H9 (cell line): ENCODE results near the gene WFIKKN1. TPM values are rescaled to one million over a fixed set of nuclear protein-coding genes. Genes with fewer than 3 reads are reported as not detected.
A peak's percentile ranks its signal among the peaks of the same experiment; 100 is the strongest.

Source experiments
- DNase-seq: peaks from one replicate; pipeline ENCODE4 v3.0.0-alpha.2; 2017
- H2AFZ ChIP-seq: one replicate; pipeline ENCODE4 v1.6.1; 2013; ENCODE audit warnings: mild to moderate bottlenecking, low read length, control low read depth, moderate library complexity
- H2AK5ac ChIP-seq: 2 replicates; pipeline ENCODE4 v1.6.1; 2013; ENCODE audit warnings: low read length, control low read depth, mixed read lengths; ENCODE audit not compliant: insufficient read length
- H2BK120ac ChIP-seq: one replicate; pipeline ENCODE4 v1.6.1; 2013; ENCODE audit warnings: low read depth, mild to moderate bottlenecking, low read length, control low read depth, inconsistent platforms; ENCODE audit not compliant: poor library complexity, severe bottlenecking
- H2BK12ac ChIP-seq: 2 replicates; pipeline ENCODE4 v1.6.1; 2013; ENCODE audit warnings: low read length, control low read depth, mixed read lengths, low read depth; ENCODE audit not compliant: insufficient read length
- H2BK15ac ChIP-seq: 2 replicates; pipeline ENCODE4 v1.6.1; 2013; ENCODE audit warnings: low read depth, low read length, control low read depth
- H2BK20ac ChIP-seq: one replicate; pipeline ENCODE4 v1.6.1; 2013; ENCODE audit warnings: low read depth, mild to moderate bottlenecking, low read length, control low read depth, inconsistent platforms; ENCODE audit not compliant: poor library complexity, severe bottlenecking
- H2BK5ac ChIP-seq: 2 replicates; pipeline ENCODE4 v1.6.1; 2013; ENCODE audit warnings: low read length, control low read depth, mixed read lengths; ENCODE audit not compliant: insufficient read length
- H3K14ac ChIP-seq: 2 replicates; pipeline ENCODE4 v1.6.1; 2013; ENCODE audit warnings: low read length, control low read depth; ENCODE audit not compliant: insufficient read depth
- H3K18ac ChIP-seq: 2 replicates; pipeline ENCODE4 v1.6.1; 2013; ENCODE audit warnings: low read depth, mild to moderate bottlenecking, mixed read lengths, low read length, control low read depth; ENCODE audit not compliant: insufficient read length
- H3K23ac ChIP-seq: 2 replicates; pipeline ENCODE4 v1.6.1; 2013; ENCODE audit warnings: low read length, control low read depth, mixed read lengths, low read depth; ENCODE audit not compliant: insufficient read length
- H3K23me2 ChIP-seq: 2 replicates; pipeline ENCODE4 v1.6.1; 2013; ENCODE audit warnings: low read depth, mild to moderate bottlenecking, mixed read lengths, low read length, control low read depth; ENCODE audit not compliant: insufficient read length, poor library complexity, severe bottlenecking
- H3K27ac ChIP-seq: 2 replicates; pipeline ENCODE4 v1.5.1; 2013; ENCODE audit warnings: low read length, control low read depth, mixed read lengths, low read depth; ENCODE audit not compliant: insufficient read length
- H3K27me3 ChIP-seq: 2 replicates; pipeline ENCODE4 v1.6.1; 2013; ENCODE audit warnings: low read length, control low read depth, inconsistent platforms; ENCODE audit not compliant: insufficient read depth
- H3K4ac ChIP-seq: 2 replicates; pipeline ENCODE4 v1.6.1; 2013; ENCODE audit warnings: low read depth, mild to moderate bottlenecking, control low read depth, inconsistent platforms, low read length, moderate library complexity
- H3K4me1 ChIP-seq: 2 replicates; pipeline ENCODE4 v1.6.1; 2013; ENCODE audit warnings: low read length, control low read depth, inconsistent platforms; ENCODE audit not compliant: insufficient read depth
- H3K4me2 ChIP-seq: 2 replicates; pipeline ENCODE4 v1.6.1; 2013; ENCODE audit warnings: low read length, control low read depth, mixed read lengths; ENCODE audit not compliant: insufficient read length, insufficient read depth
- H3K56ac ChIP-seq: 2 replicates; pipeline ENCODE4 v1.6.1; 2013; ENCODE audit warnings: low read depth, mild to moderate bottlenecking, mixed read lengths, low read length, control low read depth; ENCODE audit not compliant: insufficient read length
- H3K79me1 ChIP-seq: 2 replicates; pipeline ENCODE4 v1.6.1; 2013; ENCODE audit warnings: low read depth, mild to moderate bottlenecking, moderate library complexity, low read length, control low read depth, inconsistent platforms; ENCODE audit not compliant: insufficient read depth, poor library complexity, severe bottlenecking
- H3K79me2 ChIP-seq: 2 replicates; pipeline ENCODE4 v1.6.1; 2013; ENCODE audit warnings: low read length, control low read depth, inconsistent platforms; ENCODE audit not compliant: insufficient read depth
- H3K9ac ChIP-seq: 2 replicates; pipeline ENCODE4 v1.6.1; 2013; ENCODE audit warnings: low read length, control low read depth, mixed read lengths; ENCODE audit not compliant: insufficient read length; ENCODE audit errors: extremely low read depth
- H3K9me3 ChIP-seq: one replicate; pipeline ENCODE4 v1.6.1; 2013; ENCODE audit warnings: low read depth, low read length, inconsistent platforms; ENCODE audit not compliant: control insufficient read depth
- H3T11ph ChIP-seq: one replicate; pipeline ENCODE4 v1.6.1; 2013; ENCODE audit warnings: mild to moderate bottlenecking, low read length, control low read depth, inconsistent platforms
- H4K20me1 ChIP-seq: one replicate; pipeline ENCODE4 v1.6.1; 2013; ENCODE audit not compliant: control insufficient read depth, insufficient read length, insufficient read depth
- H4K5ac ChIP-seq: 2 replicates; pipeline ENCODE4 v1.6.1; 2013; ENCODE audit warnings: low read depth, mild to moderate bottlenecking, mixed read lengths, low read length, control low read depth; ENCODE audit not compliant: insufficient read length
- H4K8ac ChIP-seq: replicated peaks from 2 replicates; pipeline ENCODE4 v1.6.1; 2013; ENCODE audit warnings: low read length, control low read depth, mixed read lengths, low read depth; ENCODE audit not compliant: insufficient read length
- H4K91ac ChIP-seq: 2 replicates; pipeline ENCODE4 v1.6.1; 2013; ENCODE audit warnings: low read depth, mild to moderate bottlenecking, moderate library complexity, mixed read lengths, low read length, control low read depth; ENCODE audit not compliant: insufficient read length
- H3K27ac Mint-ChIP-seq, 3 experiments: 2 replicates in 2 of 3; 3 replicates in 1 of 3; pipeline ENCODE4 v1.8.0; 2020 to 2021; ENCODE audit warnings: mixed read lengths in 3 of 3, mild to moderate bottlenecking in 1 of 3, moderate library complexity in 1 of 3
- H3K27me3 Mint-ChIP-seq: 2 replicates; pipeline ENCODE4 v1.8.0; 2021; ENCODE audit warnings: low read depth, mild to moderate bottlenecking, moderate library complexity, mixed read lengths
- H3K36me3 Mint-ChIP-seq, 3 experiments: 2 replicates in 2 of 3; 3 replicates in 1 of 3; pipeline ENCODE4 v1.8.0; 2020 to 2021; ENCODE audit warnings: low read depth in 3 of 3, mixed read lengths in 3 of 3; ENCODE audit not compliant: insufficient read depth in 1 of 3
- H3K4me1 Mint-ChIP-seq, 2 experiments: 2 replicates each; pipeline ENCODE4 v1.8.0; 2020; ENCODE audit warnings: mixed read lengths in 2 of 2
- H3K4me3 Mint-ChIP-seq, 2 experiments: 2 replicates in 1 of 2; 3 replicates in 1 of 2; pipeline ENCODE4 v1.8.0; 2020 to 2021; ENCODE audit warnings: mild to moderate bottlenecking in 2 of 2, mixed read lengths in 2 of 2, moderate library complexity in 1 of 2
- H3K9me3 Mint-ChIP-seq, 2 experiments: 2 replicates in 1 of 2; 3 replicates in 1 of 2; pipeline ENCODE4 v1.8.0; 2020; ENCODE audit warnings: mild to moderate bottlenecking in 2 of 2, mixed read lengths in 2 of 2, moderate library complexity in 1 of 2
- WGBS: extraction: QIAGEN DNeasy Blood & Tissue Kit; methylation state at CpG from one replicate; pipeline ENCODE4 v1.1.7; 2013; ENCODE audit warnings: missing lambda C conversion rate, low lambda C conversion rate, mixed read lengths; ENCODE audit not compliant: insufficient read length; ENCODE audit errors: extremely low coverage; 5-methylcytosine and 5-hydroxymethylcytosine counted together
- total RNA-seq: library from RNA; stranded (reverse); gene quantifications from 2 replicates; pipeline ENCODE4 v1.2.1, GENCODE V29; 2021
- TF ChIP-seq, protein P1 (sequence below): fragments of 200-600 bp; sonication (generic); conservative IDR thresholded peaks from 3 replicates; pipeline ENCODE4 v1.8.0; 2021; ENCODE audit warnings: antibody characterized with exemption, mild to moderate bottlenecking

Gene WFIKKN1
- total RNA-seq, 1 experiment from 2014 or later = 8.3 TPM

DNA sequence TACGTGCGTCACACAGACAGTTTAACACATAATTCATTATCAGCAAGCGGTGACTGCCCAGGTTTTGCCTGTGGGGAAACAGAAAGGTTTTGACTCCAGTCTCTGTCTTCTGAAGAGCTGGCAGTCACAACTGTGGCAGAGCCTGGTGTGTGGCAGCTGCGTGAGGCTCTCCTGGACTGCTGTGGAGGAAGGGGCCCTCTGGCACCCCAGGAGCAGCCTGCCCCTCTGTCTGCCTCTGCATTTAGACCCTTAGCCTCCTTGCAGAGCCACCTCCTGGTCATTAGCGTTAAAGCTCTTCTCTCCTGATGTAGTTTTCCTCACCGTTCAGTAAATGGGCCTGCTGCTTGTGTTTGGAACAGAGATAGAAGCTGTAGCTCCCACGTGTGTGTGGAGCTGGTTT is 30.0 kb upstream of the WFIKKN1 start:
- H3K27ac Mint-ChIP-seq = no peak overlapping the region
- H3K36me3 Mint-ChIP-seq = peaks cover 21 to 38% (median 32%) of the 10 kb centered on the region in 3 experiments
- Histone ChIP-seq H2BK12ac (no peak overlapping the region), H2BK120ac (no peak overlapping the region), H3K4ac (no peak overlapping the region), H3K79me2 (no peaks in the 10 kb centered on the region), H2AFZ (no peak overlapping the region), H2BK20ac (no peak overlapping the region), H3K18ac (no peak overlapping the region), H4K5ac (no peak overlapping the region), H3K27me3 (no peaks in the 10 kb centered on the region), H3T11ph (no peak overlapping the region), H3K27ac (no peak overlapping the region), H3K23me2 (no peaks in the 10 kb centered on the region), H3K56ac (no peak overlapping the region), H3K4me1 (no peaks in the 10 kb centered on the region), H2BK5ac (no peak overlapping the region), H4K20me1 (no peaks in the 10 kb centered on the region), H3K9ac (no peak overlapping the region), H4K91ac (no peak overlapping the region), H3K9me3 (no peaks in the 10 kb centered on the region), H2AK5ac (no peak overlapping the region), H2BK15ac (no peak overlapping the region), H3K14ac (no peak overlapping the region), H3K79me1 (no peaks in the 10 kb centered on the region), H3K23ac (no peak overlapping the region), H3K4me2 (no peak overlapping the region), H4K8ac (no peak overlapping the region)
- TF ChIP-seq, protein P1, sequence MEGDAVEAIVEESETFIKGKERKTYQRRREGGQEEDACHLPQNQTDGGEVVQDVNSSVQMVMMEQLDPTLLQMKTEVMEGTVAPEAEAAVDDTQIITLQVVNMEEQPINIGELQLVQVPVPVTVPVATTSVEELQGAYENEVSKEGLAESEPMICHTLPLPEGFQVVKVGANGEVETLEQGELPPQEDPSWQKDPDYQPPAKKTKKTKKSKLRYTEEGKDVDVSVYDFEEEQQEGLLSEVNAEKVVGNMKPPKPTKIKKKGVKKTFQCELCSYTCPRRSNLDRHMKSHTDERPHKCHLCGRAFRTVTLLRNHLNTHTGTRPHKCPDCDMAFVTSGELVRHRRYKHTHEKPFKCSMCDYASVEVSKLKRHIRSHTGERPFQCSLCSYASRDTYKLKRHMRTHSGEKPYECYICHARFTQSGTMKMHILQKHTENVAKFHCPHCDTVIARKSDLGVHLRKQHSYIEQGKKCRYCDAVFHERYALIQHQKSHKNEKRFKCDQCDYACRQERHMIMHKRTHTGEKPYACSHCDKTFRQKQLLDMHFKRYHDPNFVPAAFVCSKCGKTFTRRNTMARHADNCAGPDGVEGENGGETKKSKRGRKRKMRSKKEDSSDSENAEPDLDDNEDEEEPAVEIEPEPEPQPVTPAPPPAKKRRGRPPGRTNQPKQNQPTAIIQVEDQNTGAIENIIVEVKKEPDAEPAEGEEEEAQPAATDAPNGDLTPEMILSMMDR = peak; percentile 63
- no peaks in the 10 kb centered on the region for H3K4me1 Mint-ChIP-seq
- H3K4me3 Mint-ChIP-seq = no peak overlapping the region
- no peak for DNase-seq
- WGBS = no CpG with 5 or more reads among the region's 7 CpGs
- H3K27me3 Mint-ChIP-seq = peaks cover 15% of the 10 kb centered on the region
- peaks cover 13 to 18% of the 10 kb centered on the region in 2 experiments for H3K9me3 Mint-ChIP-seq
